Esophagus (tissue), 2 donors: Measurements from ENCODE around the gene G0S2. TPM values are rescaled to one million over a fixed set of nuclear protein-coding genes. Genes with fewer than 3 reads are reported as not detected.

ENCODE experiments used
- H3K27ac ChIP-seq, 2 donors: one replicate each; pipeline ENCODE4 v1.5.1; 2013; ENCODE audit warnings: low read depth in 2 of 2, mild to moderate bottlenecking in 2 of 2, inconsistent platforms in 1 of 2, low read length in 1 of 2, moderate library complexity in 1 of 2
- H3K27me3 ChIP-seq, 2 donors: one replicate each; pipeline ENCODE4 v1.6.1; 2013; ENCODE audit warnings: low read length in 2 of 2, control low read depth in 1 of 2, mild to moderate bottlenecking in 1 of 2; ENCODE audit not compliant: insufficient read depth in 2 of 2, control insufficient read depth in 1 of 2
- H3K36me3 ChIP-seq, 2 donors: one replicate each; pipeline ENCODE4 v1.6.1; 2013; ENCODE audit warnings: low read length in 1 of 2; ENCODE audit not compliant: control insufficient read depth in 2 of 2, insufficient read depth in 2 of 2
- H3K4me1 ChIP-seq, 2 donors: one replicate each; pipeline ENCODE4 v1.6.1; 2013; ENCODE audit warnings: low read length in 1 of 2; ENCODE audit not compliant: control insufficient read depth in 2 of 2, insufficient read depth in 2 of 2
- H3K4me3 ChIP-seq, 2 donors: one replicate each; pipeline ENCODE4 v1.5.1; 2013; ENCODE audit warnings: low read length in 2 of 2, mild to moderate bottlenecking in 2 of 2, low read depth in 1 of 2, moderate library complexity in 1 of 2
- H3K9me3 ChIP-seq, 2 donors: one replicate each; pipeline ENCODE4 v1.6.1; 2013; ENCODE audit warnings: mild to moderate bottlenecking in 2 of 2, low read depth in 1 of 2, low read length in 1 of 2, moderate library complexity in 1 of 2; ENCODE audit not compliant: control insufficient read depth in 2 of 2, insufficient read depth in 1 of 2
- WGBS, 2 donors: extraction: QIAGEN DNeasy Blood & Tissue Kit; methylation state at CpG; one replicate each; pipeline ENCODE4 v1.1.7; 2013; 5-methylcytosine and 5-hydroxymethylcytosine counted together
- polyA plus RNA-seq, 2 donors: library from polyadenylated mRNA; stranded (reverse); fragments of 200-250 nt; gene quantifications; one replicate each; pipeline ENCODE4 v1.2.3, GENCODE V29; 2013
- donor health status: healthy with polysubstance abuse.
- donor health status: Bipolar disorder and iron deficiency.

G0S2 gene
- polyA plus RNA-seq, 2 donors: 5.1 to 10.5 TPM

GRCh38 chr1:209648346-209648745 is 26.9 kb upstream of the G0S2 start:
- no peaks in the 10 kb centered on the region for H3K36me3 ChIP-seq
- no peak overlapping the region for H3K4me3 ChIP-seq
- no peak overlapping the region for H3K27ac ChIP-seq
- H3K9me3 ChIP-seq: peaks cover 0 to 2% of the 10 kb centered on the region in 2 donors
- H3K4me1 ChIP-seq: peaks cover 3 to 21% of the 10 kb centered on the region in 2 donors
- H3K27me3 ChIP-seq: no peaks in the 10 kb centered on the region

GRCh38 chr1:209648931-209649776 is 26.1 kb upstream of the G0S2 start:
- Histone ChIP-seq H3K27me3 (no peaks in the 10 kb centered on the region), H3K27ac (peak overlapping the region in 1 of 2 donors; percentile 28), H3K9me3 (peaks cover 0 to 2% of the 10 kb centered on the region in 2 donors), H3K4me3 (no peak overlapping the region), H3K4me1 (peaks cover 2 to 20% of the 10 kb centered on the region in 2 donors), H3K36me3 (no peaks in the 10 kb centered on the region)
- WGBS, 2 donors: 36 to 45% methylated on average over 6 of the region's 6 CpGs

DNA sequence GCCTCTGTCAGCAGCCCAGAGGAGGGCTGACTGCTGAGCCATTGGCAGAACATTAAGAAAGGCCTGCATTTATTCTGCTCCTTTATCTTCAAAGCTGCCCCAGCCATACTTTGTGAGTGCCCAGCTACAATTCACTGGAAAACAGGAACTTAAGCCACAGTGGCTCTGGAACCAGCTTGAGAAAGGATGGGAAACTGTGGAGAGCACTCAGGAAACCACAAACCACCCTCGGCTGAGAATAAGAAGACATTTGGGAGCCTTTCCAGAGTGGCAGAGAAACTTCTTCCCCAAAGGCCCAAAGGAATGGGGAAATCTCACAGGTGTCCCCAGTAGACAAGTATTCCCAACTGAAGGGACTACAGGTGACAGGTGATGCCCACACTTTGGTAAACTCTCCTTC is 24.8 kb upstream of the G0S2 start:
- Histone ChIP-seq H3K27me3 (no peaks in the 10 kb centered on the region), H3K27ac (peak overlapping the region; percentile 42 to 84), H3K4me1 (peaks cover 2 to 24% of the 10 kb centered on the region in 2 donors), H3K9me3 (peaks cover 0 to 2% of the 10 kb centered on the region in 2 donors), H3K4me3 (peak overlapping the region in 1 of 2 donors; percentile 9), H3K36me3 (no peaks in the 10 kb centered on the region)
- WGBS, 2 donors: 33 to 71% methylated on average over 1 of the region's 1 CpG

- H3K36me3 ChIP-seq: no peaks in the 10 kb centered on the region
- H3K4me1 ChIP-seq: peaks cover 2 to 31% of the 10 kb centered on the region in 2 donors
- H3K27ac ChIP-seq: peak overlapping the region; percentile 89
- peaks cover 0 to 2% of the 10 kb centered on the region in 2 donors for H3K9me3 ChIP-seq
- WGBS, 2 donors: 22 to 27% methylated on average over 5 of the region's 5 CpGs
- peak overlapping the region; percentile 9 to 16 for H3K4me3 ChIP-seq
- no peaks in the 10 kb centered on the region for H3K27me3 ChIP-seq
Measured at GRCh38 chr1:209651138-209651587, 24.0 kb upstream of the G0S2 start.

GRCh38 chr1:209652121-209652735 is 23.0 kb upstream of the G0S2 start, which contains the start of gene LAMB3:
Gene LAMB3 (minus strand): TSS chr1:209652425. CDS start chr1:209650944, 1,481 bp downstream.
- Histone ChIP-seq H3K4me1 (peaks cover 2 to 30% of the 10 kb centered on the region in 2 donors), H3K27me3 (no peaks in the 10 kb centered on the region), H3K27ac (peak within 1 kb of the TSS; percentile 89), H3K4me3 (peak within 1 kb of the TSS; percentile 23 to 30), H3K36me3 (no peaks in the 10 kb centered on the region), H3K9me3 (peaks cover 0 to 2% of the 10 kb centered on the region in 2 donors)
- WGBS, 2 donors: 52 to 65% methylated on average over 14 of the region's 14 CpGs

- 41 to 46% methylated on average over 3 of the region's 3 CpGs for WGBS, 2 donors
- Histone ChIP-seq H3K36me3 (no peaks in the 10 kb centered on the region), H3K4me1 (peaks cover 2 to 36% of the 10 kb centered on the region in 2 donors)
Measured at GRCh38 chr1:209652873-209653401, 22.3 kb upstream of the G0S2 start.

GRCh38 chr1:209653915-209654351 is 21.3 kb upstream of the G0S2 start:
- 56 to 61% methylated on average over 7 of the region's 7 CpGs for WGBS, 2 donors
- no peaks in the 10 kb centered on the region for H3K36me3 ChIP-seq
- H3K27me3 ChIP-seq: no peaks in the 10 kb centered on the region
- H3K27ac ChIP-seq: no peak overlapping the region
- no peak overlapping the region for H3K4me3 ChIP-seq
- H3K9me3 ChIP-seq: peaks cover 0 to 2% of the 10 kb centered on the region in 2 donors
- H3K4me1 ChIP-seq: peaks cover 2 to 34% of the 10 kb centered on the region in 2 donors

More at GRCh38 chr1:209652873-209653401, 22.3 kb upstream of the G0S2 start:
- H3K9me3 ChIP-seq: peaks cover 0 to 2% of the 10 kb centered on the region in 2 donors
- H3K27ac ChIP-seq: peak overlapping the region; percentile 89
- no peak overlapping the region for H3K4me3 ChIP-seq
- no peaks in the 10 kb centered on the region for H3K27me3 ChIP-seq

DNA sequence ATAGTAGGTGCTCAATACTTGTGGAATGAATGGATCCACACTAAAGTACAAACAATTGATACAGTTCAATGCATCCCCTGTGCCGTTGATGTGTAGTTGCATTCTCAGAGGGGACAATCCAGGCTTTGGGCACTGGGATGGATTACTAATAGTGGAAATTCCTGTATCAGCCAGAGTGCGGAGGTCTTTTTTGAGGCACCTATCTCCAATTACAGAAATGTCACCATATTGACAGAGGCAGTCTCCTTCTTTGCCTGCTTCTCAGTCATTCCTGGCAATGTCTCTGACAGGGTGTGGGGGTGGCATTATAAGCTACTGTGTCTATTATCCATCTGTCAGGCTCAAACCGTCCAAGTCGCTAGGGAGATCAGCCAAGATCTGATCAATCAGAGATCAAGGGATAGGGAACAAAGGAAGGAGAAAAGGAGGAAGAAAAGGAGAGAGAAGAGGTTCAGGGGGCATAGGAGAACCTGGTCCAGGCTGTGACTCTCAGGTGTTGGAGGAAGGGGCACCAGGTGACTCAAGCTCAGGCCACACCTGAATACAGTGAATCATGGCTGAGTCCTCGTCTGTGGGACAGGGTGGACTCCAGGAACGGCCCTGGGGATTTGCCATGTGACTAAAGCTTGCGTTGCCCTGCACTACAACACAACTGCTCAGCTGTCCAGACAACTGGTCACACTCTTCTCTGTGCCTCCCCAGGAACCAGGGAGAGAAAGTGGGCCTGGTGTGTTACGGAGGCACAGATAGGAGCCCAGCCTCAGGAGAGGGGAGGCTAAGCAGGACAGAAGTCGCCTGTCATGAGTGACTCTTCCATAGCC is 19.6 kb upstream of the G0S2 start:
- H3K4me3 ChIP-seq: no peak overlapping the region
- H3K36me3 ChIP-seq: no peaks in the 10 kb centered on the region
- H3K4me1 ChIP-seq: peaks cover 0 to 29% of the 10 kb centered on the region in 2 donors
- H3K9me3 ChIP-seq: peaks cover 0 to 2% of the 10 kb centered on the region in 2 donors
- no peaks in the 10 kb centered on the region for H3K27me3 ChIP-seq
- 61% methylated on average over 9 of the region's 9 CpGs for WGBS, 2 donors
- no peak overlapping the region for H3K27ac ChIP-seq
